Smooth muscle cell (in vitro differentiated cells): Measurements from ENCODE around the gene PALD1. TPM values are rescaled to one million over a fixed set of nuclear protein-coding genes. Genes with fewer than 3 reads are reported as not detected.

ENCODE experiments used
- DNase-seq: peaks from one replicate; lab custom pipeline; 2025; ENCODE audit not compliant: unreplicated experiment; lab: John Stamatoyannopoulos, UW
- H2AFZ ChIP-seq: fragments of 200-600 bp; sonication (generic); 2 replicates; pipeline ENCODE4 v1.6.0; 2016; ENCODE audit warnings: antibody characterized with exemption, low read depth, mild to moderate bottlenecking
- H3F3A ChIP-seq: fragments of 200-600 bp; sonication (generic); 2 replicates; pipeline ENCODE4 v1.6.0; 2017; ENCODE audit warnings: antibody characterized with exemption, low read depth
- H3K27ac ChIP-seq: fragments of 200-600 bp; sonication (generic); 2 replicates; pipeline ENCODE4 v1.5.1; 2016; ENCODE audit warnings: low read depth, mild to moderate bottlenecking
- H3K27me3 ChIP-seq: fragments of 200-600 bp; sonication (generic); 2 replicates; pipeline ENCODE4 v1.6.1; 2016; ENCODE audit warnings: low read depth, mild to moderate bottlenecking
- H3K36me3 ChIP-seq: fragments of 200-600 bp; sonication (generic); 2 replicates; pipeline ENCODE4 v1.5.1; 2016; ENCODE audit warnings: low read depth
- H3K4me1 ChIP-seq: fragments of 200-600 bp; sonication (generic); 2 replicates; pipeline ENCODE4 v1.5.1; 2016; ENCODE audit warnings: low read depth
- H3K4me2 ChIP-seq: fragments of 200-600 bp; sonication (generic); 2 replicates; pipeline ENCODE4 v1.6.0; 2016; ENCODE audit warnings: mild to moderate bottlenecking
- H3K4me3 ChIP-seq: fragments of 200-600 bp; sonication (generic); 2 replicates; pipeline ENCODE4 v1.5.1; 2016; ENCODE audit warnings: mild to moderate bottlenecking
- H3K79me2 ChIP-seq: fragments of 200-600 bp; sonication (generic); 2 replicates; pipeline ENCODE4 v1.6.0; 2016; ENCODE audit warnings: low read depth, mild to moderate bottlenecking
- H3K9ac ChIP-seq: fragments of 200-600 bp; sonication (generic); 2 replicates; pipeline ENCODE4 v1.6.0; 2016; ENCODE audit warnings: low read depth
- H3K9me3 ChIP-seq: fragments of 200-600 bp; sonication (generic); replicated peaks from 2 replicates; pipeline ENCODE4 v1.5.1; 2016; ENCODE audit warnings: low read depth
- H4K20me1 ChIP-seq: fragments of 200-600 bp; sonication (generic); 2 replicates; pipeline ENCODE4 v1.6.0; 2016; ENCODE audit warnings: low read depth
- WGBS: methylation state at CpG from one replicate; pipeline ENCODE4 v1.1.7; 2016; ENCODE audit warnings: low lambda C conversion rate; 5-methylcytosine and 5-hydroxymethylcytosine counted together
- polyA plus RNA-seq: library from polyadenylated mRNA; unstranded; fragments of >200 nt; fragmentation: Nextera tagmentation; extraction: Ambion mirVana; gene quantifications from 2 replicates; pipeline ENCODE4 v1.2.1, GENCODE V29; 2016
- total RNA-seq: library from RNA; depleted of rRNA; stranded (reverse); fragments of >200 nt; gene quantifications from 2 replicates; pipeline ENCODE4 v1.2.3, GENCODE V29; 2014
- TF ChIP-seq, protein P1 (sequence below): fragments of 200-600 bp; sonication (generic); IDR thresholded peaks from 2 replicates; pipeline ENCODE4 v1.5.1; 2017; ENCODE audit warnings: borderline replicate concordance, mild to moderate bottlenecking, antibody characterized with exemption; ENCODE audit not compliant: insufficient read depth, poor library complexity, severe bottlenecking

The PALD1 gene
- total and polyA plus RNA-seq, 2 experiments from 2014 or later = 1.4 to 2.2 TPM

GRCh38 chr10:70544431-70545340 lies 66.1 kb downstream of the PALD1 start:
- Histone ChIP-seq H4K20me1 (no peaks in the 10 kb centered on the region), H3K36me3 (no peaks in the 10 kb centered on the region), H3K9ac (no peak overlapping the region), H3K79me2 (no peaks in the 10 kb centered on the region), H3F3A (no peaks in the 10 kb centered on the region), H3K4me2 (no peak overlapping the region), H3K4me3 (no peak overlapping the region), H3K27ac (no peak overlapping the region), H3K9me3 (no peaks in the 10 kb centered on the region), H3K4me1 (no peaks in the 10 kb centered on the region), H2AFZ (no peak overlapping the region), H3K27me3 (no peaks in the 10 kb centered on the region)
- DNase-seq = no peak
- WGBS = 93% methylated on average over 12 of the region's 12 CpGs
- TF ChIP-seq, protein P1, sequence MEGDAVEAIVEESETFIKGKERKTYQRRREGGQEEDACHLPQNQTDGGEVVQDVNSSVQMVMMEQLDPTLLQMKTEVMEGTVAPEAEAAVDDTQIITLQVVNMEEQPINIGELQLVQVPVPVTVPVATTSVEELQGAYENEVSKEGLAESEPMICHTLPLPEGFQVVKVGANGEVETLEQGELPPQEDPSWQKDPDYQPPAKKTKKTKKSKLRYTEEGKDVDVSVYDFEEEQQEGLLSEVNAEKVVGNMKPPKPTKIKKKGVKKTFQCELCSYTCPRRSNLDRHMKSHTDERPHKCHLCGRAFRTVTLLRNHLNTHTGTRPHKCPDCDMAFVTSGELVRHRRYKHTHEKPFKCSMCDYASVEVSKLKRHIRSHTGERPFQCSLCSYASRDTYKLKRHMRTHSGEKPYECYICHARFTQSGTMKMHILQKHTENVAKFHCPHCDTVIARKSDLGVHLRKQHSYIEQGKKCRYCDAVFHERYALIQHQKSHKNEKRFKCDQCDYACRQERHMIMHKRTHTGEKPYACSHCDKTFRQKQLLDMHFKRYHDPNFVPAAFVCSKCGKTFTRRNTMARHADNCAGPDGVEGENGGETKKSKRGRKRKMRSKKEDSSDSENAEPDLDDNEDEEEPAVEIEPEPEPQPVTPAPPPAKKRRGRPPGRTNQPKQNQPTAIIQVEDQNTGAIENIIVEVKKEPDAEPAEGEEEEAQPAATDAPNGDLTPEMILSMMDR = no peak

GRCh38 chr10:70546584-70546983 lies 68.0 kb downstream of the PALD1 start:
- no peak overlapping the region for H3K27ac ChIP-seq
- DNase-seq = no peak
- 63% methylated on average over 3 of the region's 3 CpGs for WGBS
- H3K36me3 ChIP-seq = no peaks in the 10 kb centered on the region
- no peak overlapping the region for H3K4me3 ChIP-seq
- no peaks in the 10 kb centered on the region for H3K9me3 ChIP-seq
- H3K4me1 ChIP-seq = no peaks in the 10 kb centered on the region
- TF ChIP-seq, protein P1 = no peak
- no peak overlapping the region for H3K9ac ChIP-seq
- H3K4me2 ChIP-seq = no peak overlapping the region
- no peaks in the 10 kb centered on the region for H3K79me2 ChIP-seq
- H3F3A ChIP-seq = no peaks in the 10 kb centered on the region
- H3K27me3 ChIP-seq = no peaks in the 10 kb centered on the region
- no peak overlapping the region for H2AFZ ChIP-seq
- H4K20me1 ChIP-seq = no peaks in the 10 kb centered on the region

DNA sequence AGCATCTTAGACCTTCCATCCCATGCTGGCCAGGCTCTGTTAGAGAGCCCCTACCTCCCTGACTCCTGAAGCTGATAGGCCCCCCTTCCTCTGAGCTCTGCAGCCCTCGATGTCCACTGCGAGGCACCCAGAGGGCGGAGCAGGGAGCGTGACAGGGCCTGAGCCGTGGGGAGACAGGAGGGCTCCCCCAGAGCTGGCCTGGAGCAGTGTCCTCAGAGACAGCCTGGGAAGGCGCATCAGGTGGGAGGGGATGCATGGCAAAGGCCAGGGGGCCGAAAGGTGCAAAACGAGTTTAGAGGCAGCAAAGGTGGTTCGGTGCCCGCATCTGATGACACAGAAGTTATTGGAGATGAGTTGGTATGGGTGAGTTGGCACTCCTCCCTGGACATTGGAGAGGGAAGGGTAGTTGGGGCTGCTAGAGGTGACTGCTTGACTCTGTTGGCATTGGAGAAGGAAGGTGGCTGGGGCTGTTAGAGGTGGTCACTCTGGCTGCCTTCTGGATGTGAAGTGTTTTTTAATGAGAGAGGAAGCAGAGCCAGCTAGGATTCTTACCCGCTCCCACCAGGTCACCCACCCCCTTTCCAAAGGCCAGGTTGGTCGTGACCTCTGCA lies 70.9 kb downstream of the PALD1 start:
- Histone ChIP-seq H3K4me3 (no peak overlapping the region), H3K36me3 (no peaks in the 10 kb centered on the region), H3K4me2 (no peak overlapping the region), H4K20me1 (no peaks in the 10 kb centered on the region), H3F3A (no peaks in the 10 kb centered on the region), H2AFZ (no peak overlapping the region), H3K79me2 (no peaks in the 10 kb centered on the region), H3K27me3 (no peaks in the 10 kb centered on the region), H3K27ac (no peak overlapping the region), H3K4me1 (no peaks in the 10 kb centered on the region), H3K9ac (no peak overlapping the region), H3K9me3 (no peaks in the 10 kb centered on the region)
- TF ChIP-seq, protein P1 = no peak
- WGBS = 84% methylated on average over 12 of the region's 12 CpGs
- DNase-seq = no peak
